H9 (cell line): Measurements from ENCODE around the gene ZCCHC8. TPM values are rescaled to one million over a fixed set of nuclear protein-coding genes. Genes with fewer than 3 reads are reported as not detected.
A peak's percentile ranks its signal among the peaks of the same experiment; 100 is the strongest.

ENCODE experiments used
- DNase-seq: peaks from one replicate; pipeline ENCODE4 v3.0.0-alpha.2; 2017
- H2AFZ ChIP-seq: one replicate; pipeline ENCODE4 v1.6.1; 2013; ENCODE audit warnings: mild to moderate bottlenecking, low read length, control low read depth, moderate library complexity
- H2AK5ac ChIP-seq: 2 replicates; pipeline ENCODE4 v1.6.1; 2013; ENCODE audit warnings: low read length, control low read depth, mixed read lengths; ENCODE audit not compliant: insufficient read length
- H2BK120ac ChIP-seq: one replicate; pipeline ENCODE4 v1.6.1; 2013; ENCODE audit warnings: low read depth, mild to moderate bottlenecking, low read length, control low read depth, inconsistent platforms; ENCODE audit not compliant: poor library complexity, severe bottlenecking
- H2BK12ac ChIP-seq: 2 replicates; pipeline ENCODE4 v1.6.1; 2013; ENCODE audit warnings: low read length, control low read depth, mixed read lengths, low read depth; ENCODE audit not compliant: insufficient read length
- H2BK15ac ChIP-seq: 2 replicates; pipeline ENCODE4 v1.6.1; 2013; ENCODE audit warnings: low read depth, low read length, control low read depth
- H2BK20ac ChIP-seq: one replicate; pipeline ENCODE4 v1.6.1; 2013; ENCODE audit warnings: low read depth, mild to moderate bottlenecking, low read length, control low read depth, inconsistent platforms; ENCODE audit not compliant: poor library complexity, severe bottlenecking
- H2BK5ac ChIP-seq: 2 replicates; pipeline ENCODE4 v1.6.1; 2013; ENCODE audit warnings: low read length, control low read depth, mixed read lengths; ENCODE audit not compliant: insufficient read length
- H3K14ac ChIP-seq: 2 replicates; pipeline ENCODE4 v1.6.1; 2013; ENCODE audit warnings: low read length, control low read depth; ENCODE audit not compliant: insufficient read depth
- H3K18ac ChIP-seq: 2 replicates; pipeline ENCODE4 v1.6.1; 2013; ENCODE audit warnings: low read depth, mild to moderate bottlenecking, mixed read lengths, low read length, control low read depth; ENCODE audit not compliant: insufficient read length
- H3K23ac ChIP-seq: 2 replicates; pipeline ENCODE4 v1.6.1; 2013; ENCODE audit warnings: low read length, control low read depth, mixed read lengths, low read depth; ENCODE audit not compliant: insufficient read length
- H3K23me2 ChIP-seq: 2 replicates; pipeline ENCODE4 v1.6.1; 2013; ENCODE audit warnings: low read depth, mild to moderate bottlenecking, mixed read lengths, low read length, control low read depth; ENCODE audit not compliant: insufficient read length, poor library complexity, severe bottlenecking
- H3K27ac ChIP-seq: 2 replicates; pipeline ENCODE4 v1.5.1; 2013; ENCODE audit warnings: low read length, control low read depth, mixed read lengths, low read depth; ENCODE audit not compliant: insufficient read length
- H3K27me3 ChIP-seq: 2 replicates; pipeline ENCODE4 v1.6.1; 2013; ENCODE audit warnings: low read length, control low read depth, inconsistent platforms; ENCODE audit not compliant: insufficient read depth
- H3K4ac ChIP-seq: 2 replicates; pipeline ENCODE4 v1.6.1; 2013; ENCODE audit warnings: low read depth, mild to moderate bottlenecking, control low read depth, inconsistent platforms, low read length, moderate library complexity
- H3K4me1 ChIP-seq: 2 replicates; pipeline ENCODE4 v1.6.1; 2013; ENCODE audit warnings: low read length, control low read depth, inconsistent platforms; ENCODE audit not compliant: insufficient read depth
- H3K4me2 ChIP-seq: 2 replicates; pipeline ENCODE4 v1.6.1; 2013; ENCODE audit warnings: low read length, control low read depth, mixed read lengths; ENCODE audit not compliant: insufficient read length, insufficient read depth
- H3K56ac ChIP-seq: 2 replicates; pipeline ENCODE4 v1.6.1; 2013; ENCODE audit warnings: low read depth, mild to moderate bottlenecking, mixed read lengths, low read length, control low read depth; ENCODE audit not compliant: insufficient read length
- H3K79me1 ChIP-seq: 2 replicates; pipeline ENCODE4 v1.6.1; 2013; ENCODE audit warnings: low read depth, mild to moderate bottlenecking, moderate library complexity, low read length, control low read depth, inconsistent platforms; ENCODE audit not compliant: insufficient read depth, poor library complexity, severe bottlenecking
- H3K79me2 ChIP-seq: 2 replicates; pipeline ENCODE4 v1.6.1; 2013; ENCODE audit warnings: low read length, control low read depth, inconsistent platforms; ENCODE audit not compliant: insufficient read depth
- H3K9ac ChIP-seq: 2 replicates; pipeline ENCODE4 v1.6.1; 2013; ENCODE audit warnings: low read length, control low read depth, mixed read lengths; ENCODE audit not compliant: insufficient read length; ENCODE audit errors: extremely low read depth
- H3K9me3 ChIP-seq: one replicate; pipeline ENCODE4 v1.6.1; 2013; ENCODE audit warnings: low read depth, low read length, inconsistent platforms; ENCODE audit not compliant: control insufficient read depth
- H3T11ph ChIP-seq: one replicate; pipeline ENCODE4 v1.6.1; 2013; ENCODE audit warnings: mild to moderate bottlenecking, low read length, control low read depth, inconsistent platforms
- H4K20me1 ChIP-seq: one replicate; pipeline ENCODE4 v1.6.1; 2013; ENCODE audit not compliant: control insufficient read depth, insufficient read length, insufficient read depth
- H4K5ac ChIP-seq: 2 replicates; pipeline ENCODE4 v1.6.1; 2013; ENCODE audit warnings: low read depth, mild to moderate bottlenecking, mixed read lengths, low read length, control low read depth; ENCODE audit not compliant: insufficient read length
- H4K8ac ChIP-seq: replicated peaks from 2 replicates; pipeline ENCODE4 v1.6.1; 2013; ENCODE audit warnings: low read length, control low read depth, mixed read lengths, low read depth; ENCODE audit not compliant: insufficient read length
- H4K91ac ChIP-seq: 2 replicates; pipeline ENCODE4 v1.6.1; 2013; ENCODE audit warnings: low read depth, mild to moderate bottlenecking, moderate library complexity, mixed read lengths, low read length, control low read depth; ENCODE audit not compliant: insufficient read length
- H3K27ac Mint-ChIP-seq, 3 experiments: 2 replicates in 2 of 3; 3 replicates in 1 of 3; pipeline ENCODE4 v1.8.0; 2020 to 2021; ENCODE audit warnings: mixed read lengths in 3 of 3, mild to moderate bottlenecking in 1 of 3, moderate library complexity in 1 of 3
- H3K27me3 Mint-ChIP-seq: 2 replicates; pipeline ENCODE4 v1.8.0; 2021; ENCODE audit warnings: low read depth, mild to moderate bottlenecking, moderate library complexity, mixed read lengths
- H3K36me3 Mint-ChIP-seq, 3 experiments: 2 replicates in 2 of 3; 3 replicates in 1 of 3; pipeline ENCODE4 v1.8.0; 2020 to 2021; ENCODE audit warnings: low read depth in 3 of 3, mixed read lengths in 3 of 3; ENCODE audit not compliant: insufficient read depth in 1 of 3
- H3K4me1 Mint-ChIP-seq, 2 experiments: 2 replicates each; pipeline ENCODE4 v1.8.0; 2020; ENCODE audit warnings: mixed read lengths in 2 of 2
- H3K4me3 Mint-ChIP-seq, 2 experiments: 2 replicates in 1 of 2; 3 replicates in 1 of 2; pipeline ENCODE4 v1.8.0; 2020 to 2021; ENCODE audit warnings: mild to moderate bottlenecking in 2 of 2, mixed read lengths in 2 of 2, moderate library complexity in 1 of 2
- H3K9me3 Mint-ChIP-seq, 2 experiments: 2 replicates in 1 of 2; 3 replicates in 1 of 2; pipeline ENCODE4 v1.8.0; 2020; ENCODE audit warnings: mild to moderate bottlenecking in 2 of 2, mixed read lengths in 2 of 2, moderate library complexity in 1 of 2
- WGBS: extraction: QIAGEN DNeasy Blood & Tissue Kit; methylation state at CpG from one replicate; pipeline ENCODE4 v1.1.7; 2013; ENCODE audit warnings: missing lambda C conversion rate, low lambda C conversion rate, mixed read lengths; ENCODE audit not compliant: insufficient read length; ENCODE audit errors: extremely low coverage; 5-methylcytosine and 5-hydroxymethylcytosine counted together
- total RNA-seq: library from RNA; stranded (reverse); gene quantifications from 2 replicates; pipeline ENCODE4 v1.2.1, GENCODE V29; 2021
- TF ChIP-seq, protein P1 (sequence below): fragments of 200-600 bp; sonication (generic); conservative IDR thresholded peaks from 3 replicates; pipeline ENCODE4 v1.8.0; 2021; ENCODE audit warnings: antibody characterized with exemption, mild to moderate bottlenecking

ZCCHC8 gene
- total RNA-seq, 1 experiment from 2014 or later: 37.3 TPM

DNA sequence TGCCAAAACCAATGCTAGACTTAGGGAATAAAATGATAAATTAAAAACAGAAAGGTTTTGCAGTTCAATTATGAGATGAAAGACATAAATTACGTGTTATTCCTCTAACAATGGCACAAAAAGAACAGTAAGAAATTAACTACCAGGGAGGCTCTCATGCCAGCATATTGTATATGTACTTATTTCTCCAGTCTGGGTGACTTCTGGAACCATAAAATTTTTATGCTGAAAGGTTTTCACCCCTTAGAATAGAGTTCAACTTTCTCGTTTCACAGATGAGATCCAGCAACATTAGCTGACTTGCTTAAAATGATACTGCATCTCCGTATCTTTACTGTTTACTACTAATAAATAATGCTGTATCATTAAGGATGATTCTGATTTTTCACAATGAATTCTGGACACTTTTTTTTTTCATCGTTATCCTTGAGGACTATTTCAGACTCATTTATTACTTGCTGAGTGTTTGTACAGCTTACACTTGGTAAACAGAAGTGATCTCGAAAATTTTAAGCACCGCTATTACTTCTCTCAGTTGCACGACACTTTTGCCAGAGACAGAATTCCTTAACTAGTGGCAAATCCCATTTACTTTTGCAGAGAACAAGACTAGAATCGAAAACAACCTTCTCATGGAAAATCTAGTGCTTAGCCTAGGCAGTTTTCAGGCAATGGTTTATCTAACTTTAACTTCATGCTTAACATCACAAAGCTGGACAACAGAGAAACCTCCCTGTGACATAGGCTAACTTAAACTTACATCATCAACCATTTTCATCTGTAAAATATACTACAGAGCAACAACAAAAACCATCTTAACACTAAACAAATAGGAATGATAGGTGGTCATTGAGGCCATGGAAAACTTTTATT is 23.4 kb upstream of the ZCCHC8 start:
- Histone ChIP-seq H3K56ac (no peak overlapping the region), H3K4me2 (peak overlapping the region; percentile 53), H3K27ac (no peak overlapping the region), H3K79me1 (peaks cover 11% of the 10 kb centered on the region), H3K14ac (no peak overlapping the region), H3K4ac (no peak overlapping the region), H4K8ac (no peak overlapping the region), H3K9ac (peak overlapping the region; percentile 3), H2BK5ac (no peak overlapping the region), H3K9me3 (no peaks in the 10 kb centered on the region), H3K23ac (no peak overlapping the region), H2AK5ac (no peak overlapping the region), H3K27me3 (no peaks in the 10 kb centered on the region), H4K91ac (no peak overlapping the region), H3T11ph (no peak overlapping the region), H2BK20ac (no peak overlapping the region), H2BK120ac (no peak overlapping the region), H3K18ac (no peak overlapping the region), H2BK15ac (no peak overlapping the region), H4K20me1 (no peaks in the 10 kb centered on the region), H3K79me2 (peaks cover 45% of the 10 kb centered on the region), H3K4me1 (no peaks in the 10 kb centered on the region), H2AFZ (no peak overlapping the region), H3K23me2 (peaks cover 4% of the 10 kb centered on the region), H4K5ac (no peak overlapping the region), H2BK12ac (no peak overlapping the region)
- H3K4me3 Mint-ChIP-seq: peak overlapping the region; percentile 93 to 95
- WGBS: no CpG with 5 or more reads among the region's 8 CpGs
- H3K9me3 Mint-ChIP-seq: no peaks in the 10 kb centered on the region
- peaks cover 40 to 57% (median 55%) of the 10 kb centered on the region in 3 experiments for H3K36me3 Mint-ChIP-seq
- DNase-seq: no peak
- H3K4me1 Mint-ChIP-seq: peaks cover 20 to 22% of the 10 kb centered on the region in 2 experiments
- TF ChIP-seq, protein P1, sequence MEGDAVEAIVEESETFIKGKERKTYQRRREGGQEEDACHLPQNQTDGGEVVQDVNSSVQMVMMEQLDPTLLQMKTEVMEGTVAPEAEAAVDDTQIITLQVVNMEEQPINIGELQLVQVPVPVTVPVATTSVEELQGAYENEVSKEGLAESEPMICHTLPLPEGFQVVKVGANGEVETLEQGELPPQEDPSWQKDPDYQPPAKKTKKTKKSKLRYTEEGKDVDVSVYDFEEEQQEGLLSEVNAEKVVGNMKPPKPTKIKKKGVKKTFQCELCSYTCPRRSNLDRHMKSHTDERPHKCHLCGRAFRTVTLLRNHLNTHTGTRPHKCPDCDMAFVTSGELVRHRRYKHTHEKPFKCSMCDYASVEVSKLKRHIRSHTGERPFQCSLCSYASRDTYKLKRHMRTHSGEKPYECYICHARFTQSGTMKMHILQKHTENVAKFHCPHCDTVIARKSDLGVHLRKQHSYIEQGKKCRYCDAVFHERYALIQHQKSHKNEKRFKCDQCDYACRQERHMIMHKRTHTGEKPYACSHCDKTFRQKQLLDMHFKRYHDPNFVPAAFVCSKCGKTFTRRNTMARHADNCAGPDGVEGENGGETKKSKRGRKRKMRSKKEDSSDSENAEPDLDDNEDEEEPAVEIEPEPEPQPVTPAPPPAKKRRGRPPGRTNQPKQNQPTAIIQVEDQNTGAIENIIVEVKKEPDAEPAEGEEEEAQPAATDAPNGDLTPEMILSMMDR: no peak
- no peaks in the 10 kb centered on the region for H3K27me3 Mint-ChIP-seq
- H3K27ac Mint-ChIP-seq: peak overlapping the region; percentile 14 to 74 (median 65); a peak in 4 of 7 replicates
